Thyroid gland (tissue), 4 donors: Measurements from ENCODE around the gene PLD1.

Experiments
- CTCF ChIP-seq, 6 experiments: fragments of 200-600 bp in 3 of 6; fragments of 450-650 bp in 3 of 6; sonication (generic) in 3 of 6; IDR thresholded peaks; one replicate each; pipeline ENCODE4 v1.5.1; 2016 to 2019; ENCODE audit warnings: antibody characterized with exemption in 6 of 6, mild to moderate bottlenecking in 2 of 6, inconsistent platforms in 1 of 6, moderate library complexity in 1 of 6
- POLR2A ChIP-seq, 2 donors: fragments of 450-650 bp; IDR thresholded peaks; one replicate each; pipeline ENCODE4 v1.6.1; 2017; ENCODE audit warnings: antibody characterized with exemption in 2 of 2, mild to moderate bottlenecking in 2 of 2, moderate library complexity in 1 of 2

- TF ChIP-seq CTCF (IDR thresholded peaks at IDR 0.05) = no peak
- TF ChIP-seq POLR2A (IDR thresholded peaks at IDR 0.05) = no peak
Observed at GRCh38 chr3:171803044-171803443, 7.2 kb downstream of the PLD1 start.
